ENCODE measurements around the gene LSP1.

Gene LSP1

GRCh38 chr11:1847006-1847735 is 5.7 kb upstream of the LSP1 start:
- no peak for DNase-seq (ENCODE audit: low read depth, low spot score)

DNA sequence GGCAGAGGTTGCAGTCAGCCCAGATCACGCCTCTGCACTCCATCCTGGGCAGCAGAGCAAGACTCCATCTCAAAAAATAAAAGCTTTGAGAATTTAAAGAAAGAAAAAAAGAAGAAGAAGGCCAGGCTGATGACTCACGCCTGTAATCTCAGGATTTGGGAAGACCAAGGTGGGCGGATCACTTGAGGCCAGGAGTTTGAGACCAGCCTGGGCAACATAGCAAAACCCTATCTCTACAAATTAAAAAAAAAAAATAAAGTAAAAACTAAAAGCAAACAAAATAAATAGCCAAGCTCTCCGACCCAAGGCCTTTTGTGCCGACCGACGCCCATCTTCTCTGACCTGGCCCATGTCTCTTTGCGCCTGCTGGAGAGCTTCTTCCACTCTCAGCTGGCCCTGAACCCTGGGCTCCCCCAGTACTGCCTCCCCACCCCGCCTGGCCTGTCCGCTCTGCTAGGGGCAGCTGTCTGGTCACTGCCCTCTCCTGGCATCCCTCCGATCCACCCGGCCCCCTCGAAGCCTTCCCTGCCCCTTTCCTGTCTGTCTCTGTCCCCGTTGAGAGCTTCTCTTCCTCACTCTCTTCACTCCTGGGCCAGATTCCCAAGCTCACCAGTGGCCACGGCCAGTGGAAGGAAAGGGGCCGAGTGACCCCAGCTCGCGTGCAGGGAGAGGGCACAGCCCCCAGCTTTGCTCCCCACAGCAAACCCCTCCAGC is 4.8 kb upstream of the LSP1 start:
- DNase-seq (ENCODE audit: low read depth, low spot score), result no peak

GRCh38 chr11:1848640-1849430 is 4.0 kb upstream of the LSP1 start:
- no peak for DNase-seq (ENCODE audit: low read depth, low spot score)

DNA sequence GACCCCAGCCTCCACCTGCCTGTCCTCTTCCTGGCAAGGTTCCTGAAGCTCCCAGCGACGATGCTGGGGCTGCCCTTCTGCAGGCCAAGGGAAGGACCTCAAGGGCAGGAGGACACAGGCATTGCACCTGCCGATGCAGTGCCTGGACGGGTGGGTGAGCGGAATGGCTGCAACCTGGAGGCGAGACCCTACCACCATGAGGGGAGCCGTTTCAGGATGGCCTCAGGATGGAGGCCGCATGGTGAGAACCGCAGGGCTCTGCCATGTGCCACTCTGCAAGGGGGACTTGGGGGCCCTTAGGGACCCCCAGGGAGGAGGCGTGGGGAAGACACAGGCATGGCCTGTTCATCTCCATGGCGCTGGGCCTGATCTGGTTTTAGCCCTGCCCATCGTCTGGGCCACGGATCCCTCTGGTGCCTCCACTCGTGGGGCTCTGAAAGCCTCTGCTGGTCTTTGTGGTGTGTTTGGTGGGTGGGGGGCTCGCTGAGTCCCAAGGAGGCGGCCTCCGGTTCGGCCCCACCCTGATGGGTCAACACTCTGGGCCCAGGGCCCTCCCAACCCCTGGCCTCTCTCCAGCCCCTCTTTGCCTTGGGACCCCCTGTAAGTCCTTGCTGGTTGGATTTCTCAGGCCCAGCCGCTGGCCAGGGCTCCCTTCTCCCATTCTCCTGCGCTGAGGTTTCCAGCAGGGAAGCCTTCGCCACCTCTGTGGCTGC is 1.3 kb upstream of the LSP1 start:
- DNase-seq (ENCODE audit: low read depth, low spot score), result no peak

DNA sequence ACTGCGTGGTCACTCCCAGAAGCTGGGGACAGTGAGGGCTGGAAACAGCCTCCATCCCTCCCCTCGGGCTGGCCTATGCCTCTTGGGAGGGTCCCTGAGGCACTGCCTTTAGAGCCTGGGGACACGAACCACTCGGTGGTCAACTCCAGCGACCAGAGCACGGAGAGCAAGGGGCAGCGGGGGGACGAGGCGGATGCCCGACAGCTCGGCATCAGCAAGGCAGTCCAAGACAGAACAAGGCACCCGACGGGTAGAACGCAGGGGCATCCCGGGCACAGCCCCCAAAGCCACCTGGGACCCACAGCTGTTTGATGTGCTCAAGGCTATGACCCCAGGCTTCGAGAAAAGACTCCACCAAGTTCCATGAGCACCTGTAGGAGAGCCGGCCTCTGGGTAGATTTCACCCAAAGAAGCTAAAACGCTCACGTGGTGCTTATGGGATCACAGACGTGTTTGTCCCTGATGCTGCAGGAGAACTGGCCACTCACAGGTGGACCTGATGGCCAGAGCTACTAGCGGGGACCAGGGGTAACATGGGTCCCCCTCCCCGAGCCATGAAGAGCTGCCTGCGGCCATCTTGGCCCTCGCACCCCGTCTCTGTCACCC is 510 bp upstream of the LSP1 start:
- DNase-seq (ENCODE audit: low read depth, low spot score), result no peak

DNA sequence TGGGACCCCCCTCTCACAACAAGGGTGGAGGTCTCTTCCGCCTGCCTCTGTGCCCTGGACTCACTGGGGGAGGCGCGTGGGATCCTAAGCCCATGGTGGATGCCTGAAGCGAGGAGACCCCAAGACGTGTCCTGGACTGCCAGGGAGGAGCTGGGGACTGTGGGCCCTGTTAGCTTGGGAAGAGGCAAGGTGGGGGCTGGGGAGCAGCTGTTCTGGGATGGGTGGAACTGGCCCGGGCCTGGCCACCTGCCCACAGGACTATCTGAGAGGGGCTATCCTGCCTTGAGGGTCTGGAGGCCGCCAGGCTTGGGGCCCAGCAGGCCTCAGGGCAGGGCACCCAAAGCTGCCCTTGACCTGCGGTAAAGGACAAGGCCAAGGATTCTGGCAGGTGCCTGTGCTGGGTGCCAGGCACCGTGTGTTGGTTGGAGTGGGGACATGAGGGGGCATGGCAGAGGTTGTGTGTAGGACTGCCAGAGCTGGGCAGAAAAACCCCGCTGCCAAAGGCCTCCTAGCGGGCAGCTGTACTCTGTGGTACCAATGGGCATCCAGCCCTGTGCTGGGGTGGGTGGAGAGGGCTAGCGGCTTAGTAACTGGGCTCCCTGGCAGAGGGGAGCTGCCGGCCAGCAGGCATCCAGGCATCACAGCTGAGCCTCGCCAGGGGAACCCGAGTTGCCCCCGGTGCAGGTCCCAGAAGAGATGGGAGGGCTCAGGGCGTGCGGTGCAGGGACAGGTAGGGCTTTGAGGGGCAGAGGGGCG is 670 bp downstream of the LSP1 start:
- DNase-seq (ENCODE audit: low read depth, low spot score), result no peak

- DNase-seq (ENCODE audit: low read depth, low spot score), result no peak
These were observed 1.5 kb downstream of the LSP1 start for GRCh38 chr11:1854132-1854948.

- DNase-seq (ENCODE audit: low read depth, low spot score), result no peak
These were observed 2.3 kb downstream of the LSP1 start for GRCh38 chr11:1854949-1855885.

GRCh38 chr11:1855886-1856265 is 3.0 kb downstream of the LSP1 start:
- no peak for DNase-seq (ENCODE audit: low read depth, low spot score)

DNA sequence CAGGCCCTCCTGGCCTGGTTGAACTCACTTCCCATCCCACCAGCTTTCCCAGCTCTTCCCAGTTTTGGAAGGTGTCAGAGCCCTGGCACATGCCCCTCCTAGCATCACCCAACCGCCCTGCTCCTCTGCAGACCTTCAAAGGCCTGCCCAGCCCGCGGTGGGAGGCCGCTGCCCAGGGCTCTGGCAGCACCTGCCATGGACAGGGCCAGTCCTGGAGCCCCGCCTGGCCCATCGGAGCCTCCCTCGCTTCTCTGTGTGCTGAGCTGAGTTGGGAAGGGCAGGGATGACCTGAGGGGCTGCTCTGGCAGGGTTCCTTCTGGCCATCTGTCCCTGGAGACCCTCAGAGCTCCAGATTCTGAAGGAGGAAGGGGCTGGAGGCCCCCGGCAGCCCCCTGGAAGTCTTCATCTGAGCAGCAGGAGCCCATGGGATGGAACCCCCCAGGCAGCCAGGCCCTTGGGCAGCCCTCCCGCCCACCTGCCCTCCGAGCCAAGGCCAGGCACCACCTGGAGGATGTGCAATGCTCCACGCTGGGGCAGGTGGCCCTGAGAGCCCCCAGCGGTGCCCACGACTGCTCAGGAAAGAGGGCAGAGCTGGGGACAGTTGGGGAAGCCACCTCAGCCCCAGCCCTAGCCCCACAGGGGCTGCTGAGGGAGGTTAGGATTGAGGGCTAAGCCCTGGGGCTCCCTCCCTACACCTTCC is 3.6 kb downstream of the LSP1 start:
- DNase-seq (ENCODE audit: low read depth, low spot score), result no peak

DNA sequence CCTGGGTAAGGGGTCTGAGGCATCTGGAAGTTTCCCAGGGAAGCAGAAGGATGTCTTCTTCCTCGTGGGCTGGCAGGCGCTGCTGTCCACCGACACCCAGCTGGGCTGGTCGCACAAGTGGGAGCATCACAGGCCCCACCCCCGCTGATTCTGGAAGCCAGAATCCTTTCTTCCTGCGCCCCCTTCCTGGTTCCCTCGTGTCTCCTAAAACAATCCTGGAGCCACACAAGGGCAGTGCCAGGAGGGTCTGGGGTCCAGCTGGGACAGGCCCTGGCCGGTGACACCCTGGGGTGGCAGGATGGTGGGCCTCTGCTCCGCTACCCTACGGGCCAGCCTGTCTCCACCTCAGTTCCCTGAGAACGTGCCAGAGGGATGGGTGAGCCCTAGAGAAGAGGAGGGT is 4.2 kb downstream of the LSP1 start:
- DNase-seq (ENCODE audit: low read depth, low spot score), result no peak

DNA sequence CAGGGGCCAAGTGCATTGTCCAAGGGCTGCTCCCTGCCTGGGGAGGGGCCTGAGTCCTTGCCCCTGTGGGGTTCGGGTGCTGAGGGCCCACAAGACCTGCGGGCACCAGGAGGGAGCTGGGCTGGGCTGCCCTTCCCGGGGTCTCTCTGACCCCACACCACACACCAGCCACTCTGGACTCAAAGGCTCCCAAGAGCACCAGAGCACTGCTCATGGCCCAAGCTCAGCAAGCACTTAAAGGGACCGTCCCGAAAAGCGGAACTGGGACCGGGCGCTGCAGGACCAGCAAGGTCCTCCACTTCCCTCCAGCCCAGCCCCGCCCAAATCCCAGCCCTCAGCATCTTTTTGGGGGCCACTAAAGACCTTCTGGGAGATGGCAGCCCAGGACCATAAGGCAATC is 5.3 kb downstream of the LSP1 start:
- no peak for DNase-seq (ENCODE audit: low read depth, low spot score)

DNA sequence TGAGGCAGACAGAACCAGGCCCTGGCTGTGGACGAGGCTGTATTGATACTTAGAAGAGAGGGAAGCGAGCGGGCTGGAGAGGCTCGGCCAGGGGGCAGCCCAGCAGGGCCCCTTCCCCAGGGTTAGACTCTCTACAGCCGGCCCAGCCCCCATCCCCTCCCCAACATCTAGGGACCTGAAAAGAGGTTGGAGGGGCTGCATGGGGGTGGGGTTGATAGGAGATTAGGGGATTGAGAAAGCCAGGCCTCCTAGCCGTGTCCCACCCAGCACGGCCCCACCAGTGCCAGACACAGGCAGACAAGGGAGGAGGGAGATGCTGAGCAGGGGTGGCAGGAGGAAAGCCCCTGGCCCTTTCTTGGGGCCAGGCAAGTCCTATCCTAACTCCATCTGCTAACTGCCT is 5.7 kb downstream of the LSP1 start:
- DNase-seq (ENCODE audit: low read depth, low spot score), result no peak

GRCh38 chr11:1859004-1859403 is 6.1 kb downstream of the LSP1 start:
- DNase-seq (ENCODE audit: low read depth, low spot score), result no peak

- no peak for DNase-seq (ENCODE audit: low read depth, low spot score)
These were observed 7.2 kb downstream of the LSP1 start for GRCh38 chr11:1860108-1860507.

GRCh38 chr11:1861435-1862411 is 8.8 kb downstream of the LSP1 start:
- no peak for DNase-seq (ENCODE audit: low read depth, low spot score)

All from ELF-1 (cell line).